HCT116 (cell line): ENCODE data around the gene FKBP15. TPM values are rescaled to one million over a fixed set of nuclear protein-coding genes. Genes with fewer than 3 reads are reported as not detected.
"Not testable (repeated sequence)": the region's sequence is repeated elsewhere in the genome, so short reads cannot be mapped to it uniquely, and the experiment has no call there.

ENCODE experiments used
- ATAC-seq: fragments of 200-7000 bp; cut with Tn5 transposase; 2 replicates; pipeline ENCODE4 v1.9.1; 2020; ENCODE audit warnings: mild to moderate bottlenecking, moderate library complexity
- BruUV-seq: library from RNA; stranded (reverse); fragments of 400-500 nt; replicated peaks from 2 replicates; lab custom pipeline; 2021; lab: Mats Ljungman, UMichigan
- CTCF ChIA-PET: fragments of 300-600 bp; sonication (Branson Sonifier 250); formaldehyde crosslinking; loops from one replicate; lab custom pipeline; 2021; ENCODE audit warnings: antibody characterized with exemption; lab: Charles Lee
- POLR2A ChIA-PET: fragments of 300-600, 350-600 bp; sonication (Branson Sonifier 250); formaldehyde crosslinking; loops from one replicate; lab custom pipeline; 2021; ENCODE audit warnings: antibody characterized with exemption; lab: Charles Lee
- RAD21 ChIA-PET, 2 experiments: fragments of 300-600 bp; sonication (Branson Sonifier 250); formaldehyde crosslinking; loops; one replicate each; lab custom pipeline; 2023; ENCODE audit warnings: low total read pairs in 2 of 2; ENCODE audit not compliant: uncharacterized antibody in 2 of 2, unreplicated experiment in 2 of 2, low non-redundant PET in 1 of 2; lab: Charles Lee
- DNase-seq: peaks from one replicate; pipeline ENCODE4 v3.0.0-alpha.2; 2010; ENCODE audit warnings: low read depth, low spot score
- H2AFZ ChIP-seq: fragments of 200-600 bp; shearing (Covaris generic), sonication (generic); 2 replicates; pipeline ENCODE4 v1.6.1; 2017; ENCODE audit warnings: low read depth, mixed run types, mixed read lengths, antibody characterized with exemption, low read length; ENCODE audit not compliant: poor library complexity, severe bottlenecking
- H3K27ac ChIP-seq: 2 replicates; pipeline ENCODE4 v1.5.1; 2012; ENCODE audit warnings: low read depth, low read length
- H3K27me3 ChIP-seq: fragments of 200-600 bp; sonication (generic); 2 replicates; pipeline ENCODE4 v1.6.1; 2016; ENCODE audit warnings: mixed run types, low read length, mixed read lengths; ENCODE audit not compliant: insufficient read depth
- H3K36me3 ChIP-seq, 2 experiments: fragments of 200-500 bp in 1 of 2; fragments of 200-600 bp in 1 of 2; sonication (Bioruptor generic) in 1 of 2; sonication (generic) in 1 of 2; 2 replicates each; pipeline versions ENCODE4 v1.5.1 to v1.6.1; 2014 to 2016; ENCODE audit warnings: low read length in 2 of 2, inconsistent platforms in 1 of 2, mixed read lengths in 1 of 2, mixed run types in 1 of 2; ENCODE audit not compliant: insufficient read depth in 2 of 2, control insufficient read depth in 1 of 2
- H3K4me1 ChIP-seq, 2 experiments: fragments of 200-600 bp in 1 of 2; sonication (generic) in 1 of 2; 2 replicates each; pipeline versions ENCODE4 v1.5.1 to v1.6.1; 2012 to 2017; ENCODE audit warnings: low read length in 2 of 2, inconsistent platforms in 1 of 2, mild to moderate bottlenecking in 1 of 2, mixed read lengths in 1 of 2, mixed run types in 1 of 2, moderate library complexity in 1 of 2; ENCODE audit not compliant: insufficient read depth in 2 of 2, control insufficient read depth in 1 of 2
- H3K4me2 ChIP-seq: fragments of 200-600 bp; sonication (generic); 2 replicates; pipeline ENCODE4 v1.6.1; 2017; ENCODE audit warnings: mixed run types, low read length, mixed read lengths
- H3K4me3 ChIP-seq, 2 experiments: fragments of 200-600 bp in 1 of 2; sonication (generic) in 1 of 2; replicated peaks in 1 of 2; 2 replicates each; pipeline ENCODE4 v1.5.1; 2011 to 2016; ENCODE audit warnings: low read length in 2 of 2, control low read depth in 1 of 2, low read depth in 1 of 2, mild to moderate bottlenecking in 1 of 2, mixed read lengths in 1 of 2, mixed run types in 1 of 2
- H3K79me2 ChIP-seq: fragments of 200-600 bp; sonication (generic); 2 replicates; pipeline ENCODE4 v1.6.1; 2017; ENCODE audit warnings: mild to moderate bottlenecking, mixed run types, low read length, moderate library complexity, mixed read lengths; ENCODE audit not compliant: insufficient read depth
- H3K9ac ChIP-seq: fragments of 200-600 bp; sonication (generic); 2 replicates; pipeline ENCODE4 v1.6.1; 2016; ENCODE audit warnings: low read length, mixed read lengths
- H3K9me2 ChIP-seq: fragments of 200-600 bp; sonication (generic), shearing (Covaris generic); 2 replicates; pipeline ENCODE4 v1.6.1; 2017; ENCODE audit warnings: mixed run types, mild to moderate bottlenecking, moderate library complexity; ENCODE audit not compliant: insufficient read depth
- H3K9me3 ChIP-seq, 2 experiments: fragments of 200-500 bp in 1 of 2; fragments of 200-600 bp in 1 of 2; sonication (Bioruptor generic) in 1 of 2; sonication (generic) in 1 of 2; 2 replicates each; pipeline ENCODE4 v1.6.1; 2014 to 2017; ENCODE audit warnings: low read length in 2 of 2, mixed read lengths in 2 of 2, inconsistent platforms in 1 of 2, low read depth in 1 of 2, mild to moderate bottlenecking in 1 of 2, mixed run types in 1 of 2, moderate library complexity in 1 of 2; ENCODE audit not compliant: control insufficient read depth in 1 of 2, insufficient read depth in 1 of 2
- H4K20me1 ChIP-seq: fragments of 200-600 bp; sonication (generic), shearing (Covaris generic); 2 replicates; pipeline ENCODE4 v1.6.1; 2017; ENCODE audit warnings: mixed run types, mild to moderate bottlenecking, moderate library complexity; ENCODE audit not compliant: insufficient read depth
- EZH2phosphoT487 ChIP-seq: fragments of 200-600 bp; IDR thresholded peaks from 2 replicates; pipeline ENCODE4 v1.6.1; 2018; ENCODE audit warnings: antibody characterized with exemption, borderline replicate concordance
- FOSL1 ChIP-seq: IDR thresholded peaks from 2 replicates; pipeline ENCODE4 v1.6.1; 2012; ENCODE audit warnings: low read depth
- JUND ChIP-seq: IDR thresholded peaks from 2 replicates; pipeline ENCODE4 v1.6.1; 2012
- POLR2AphosphoS5 ChIP-seq: IDR thresholded peaks from 2 replicates; pipeline ENCODE4 v1.6.1; 2011; ENCODE audit warnings: mild to moderate bottlenecking, low read depth, low read length, moderate library complexity
- RAD21 ChIP-seq: IDR thresholded peaks from 2 replicates; pipeline ENCODE4 v1.6.1; 2012; ENCODE audit warnings: low read depth, mild to moderate bottlenecking
- SIN3A ChIP-seq: IDR thresholded peaks from 2 replicates; pipeline ENCODE4 v1.6.1; 2012; ENCODE audit warnings: low read depth
- SP1 ChIP-seq: IDR thresholded peaks from 2 replicates; pipeline ENCODE4 v1.6.1; 2012; ENCODE audit warnings: low read depth
- TCF7L2 ChIP-seq: IDR thresholded peaks from 2 replicates; pipeline ENCODE4 v1.7.0; 2011; ENCODE audit warnings: borderline replicate concordance, inconsistent platforms; ENCODE audit not compliant: insufficient read depth, insufficient read length; ENCODE audit errors: extremely low read depth
- intact Hi-C: fragments of 100-400 bp; cut with micrococcal nuclease; formaldehyde crosslinking; loops from 2 replicates; pipeline ENCODE4 v1.10.0; 2022
- total RNA-seq: library from RNA; stranded (reverse); gene quantifications from one replicate; pipeline ENCODE4 v1.2.1, GENCODE V29; 2021; ENCODE audit not compliant: unreplicated experiment

The FKBP15 gene
- total RNA-seq, 1 experiment from 2014 or later: 13.8 TPM

GRCh38 chr9:113238202-113238858 lies 17.3 kb upstream of the FKBP15 start:
- ATAC-seq (no peak), DNase-seq (no peak)
- no peaks in the 10 kb centered on the region for H3K9me2 ChIP-seq
- peaks cover under 1% of the 10 kb centered on the region; the same call in 1 of the 2 replicates for H3K79me2 ChIP-seq
- intact Hi-C loops: no loop called here
- no peaks in the 10 kb centered on the region for H4K20me1 ChIP-seq
- H3K27me3 ChIP-seq: no peaks in the 10 kb centered on the region
- no peaks in the 10 kb centered on the region for H3K36me3 ChIP-seq
- no peak overlapping the region for H2AFZ ChIP-seq
- no peak overlapping the region for H3K4me2 ChIP-seq
- no peak overlapping the region for H3K4me3 ChIP-seq
- BruUV-seq: no TSS peak
- no peak overlapping the region for H3K9ac ChIP-seq
- H3K4me1 ChIP-seq: peaks cover 0 to 8% of the 10 kb centered on the region in 2 experiments; a peak in 3 of 4 replicates
- no peak overlapping the region for H3K27ac ChIP-seq
- ChIA-PET RAD21 (no interaction called here), POLR2A (no interaction called here), CTCF (no interaction called here)
- H3K9me3 ChIP-seq: no peaks in the 10 kb centered on the region
- TF ChIP-seq SIN3A (no peak), EZH2phosphoT487 (no peak), TCF7L2 (no peak)

GRCh38 chr9:113237026-113237425 lies 15.9 kb upstream of the FKBP15 start:
- Histone ChIP-seq H2AFZ (no peak overlapping the region), H3K9me2 (no peaks in the 10 kb centered on the region), H3K79me2 (peaks cover 7% of the 10 kb centered on the region; the same call in 1 of the 2 replicates), H3K4me3 (no peak overlapping the region), H3K27me3 (no peaks in the 10 kb centered on the region), H4K20me1 (no peaks in the 10 kb centered on the region), H3K9me3 (no peaks in the 10 kb centered on the region), H3K36me3 (no peaks in the 10 kb centered on the region), H3K9ac (no peak overlapping the region), H3K4me2 (no peak overlapping the region), H3K4me1 (peaks cover 0 to 8% of the 10 kb centered on the region in 2 experiments; a peak in 3 of 4 replicates), H3K27ac (no peak overlapping the region)
- BruUV-seq: no TSS peak
- ATAC-seq: no peak
- ChIA-PET CTCF (no interaction called here), RAD21 (no interaction called here), POLR2A (no interaction called here)
- no peak for DNase-seq
- TF ChIP-seq SIN3A: no peak
- TF ChIP-seq JUND: no peak
- no peak for TF ChIP-seq RAD21
- no peak for TF ChIP-seq SP1
- TF ChIP-seq FOSL1: no peak
- no peak for TF ChIP-seq POLR2AphosphoS5
- intact Hi-C loops: no loop called here

- H3K9me2 ChIP-seq, RAD21 ChIA-PET, H3K27ac ChIP-seq, H4K20me1 ChIP-seq, DNase-seq, H3K36me3 ChIP-seq, H3K9ac ChIP-seq, H3K9me3 ChIP-seq, H3K27me3 ChIP-seq, H3K4me1 ChIP-seq, intact Hi-C loops, POLR2A ChIA-PET, H3K4me3 ChIP-seq, ATAC-seq, CTCF ChIA-PET, H3K4me2 ChIP-seq, BruUV-seq, H2AFZ ChIP-seq: not testable (repeated sequence)
- peaks cover 10% of the 10 kb centered on the region; the same call in 1 of the 2 replicates for H3K79me2 ChIP-seq
These were observed 14.7 kb upstream of the FKBP15 start for GRCh38 chr9:113235701-113236255.
